Kidney epithelial cell (primary cell): ENCODE measurements around the gene FRRS1. TPM values are rescaled to one million over a fixed set of nuclear protein-coding genes. Genes with fewer than 3 reads are reported as not detected.

Experiments used
- DNase-seq: peaks from one replicate; pipeline ENCODE4 v3.0.0-alpha.2; 2010; ENCODE audit warnings: low read depth
- H3K27me3 ChIP-seq: 2 replicates; pipeline ENCODE4 v1.6.0; 2011; ENCODE audit warnings: low read length; ENCODE audit not compliant: control insufficient read depth, insufficient read depth
- H3K36me3 ChIP-seq: 2 replicates; pipeline ENCODE4 v1.5.1; 2011; ENCODE audit warnings: low read length; ENCODE audit not compliant: control insufficient read depth, insufficient read depth
- H3K4me3 ChIP-seq: 2 replicates; pipeline ENCODE4 v1.5.1; 2011; ENCODE audit warnings: low read depth, mild to moderate bottlenecking, control low read depth, low read length
- CTCF ChIP-seq: IDR thresholded peaks from 2 replicates; pipeline ENCODE4 v1.5.1; 2011; ENCODE audit warnings: mild to moderate bottlenecking, moderate library complexity, low read length, control low read depth, inconsistent platforms; ENCODE audit not compliant: insufficient read depth, poor library complexity, severe bottlenecking
- total RNA-seq: library from RNA; depleted of rRNA; stranded (reverse); fragments of >200 nt; gene quantifications from 2 replicates; pipeline ENCODE4 v1.2.3, GENCODE V29; 2015

Gene FRRS1
- total RNA-seq, 1 donor from 2014 or later: 2.7 TPM

DNA sequence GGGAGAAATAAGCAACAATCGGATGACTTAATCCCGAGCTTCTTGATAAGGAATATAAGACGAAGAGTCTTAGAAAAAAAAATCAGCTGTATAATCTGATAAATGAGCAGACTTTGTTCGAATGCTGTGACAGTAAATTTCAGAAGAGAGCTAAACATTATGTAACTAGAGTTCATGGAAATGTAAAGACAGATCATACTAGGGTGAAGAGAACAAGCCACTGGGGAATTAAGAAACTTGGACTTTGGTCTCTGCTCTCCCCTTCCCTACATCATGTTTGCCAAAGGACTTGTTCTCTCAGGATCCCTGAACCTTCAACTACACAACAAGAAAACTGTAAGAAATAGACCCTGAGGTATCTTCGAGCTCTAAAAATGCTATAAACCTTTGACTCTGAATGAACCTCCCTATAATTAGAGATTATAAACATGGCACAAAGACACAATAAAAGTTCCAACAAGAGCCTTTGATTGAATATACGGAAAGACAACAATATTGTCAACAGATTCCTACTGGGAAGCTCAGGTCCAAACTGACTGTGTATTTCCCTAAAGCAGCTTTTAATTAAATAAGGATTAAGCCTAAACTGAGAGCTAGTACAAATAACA is 27.5 kb downstream of the FRRS1 start:
- Histone ChIP-seq H3K27me3 (no peaks in the 10 kb centered on the region), H3K36me3 (no peaks in the 10 kb centered on the region), H3K4me3 (no peak overlapping the region)
- no peak for TF ChIP-seq CTCF
- no peak for DNase-seq

DNA sequence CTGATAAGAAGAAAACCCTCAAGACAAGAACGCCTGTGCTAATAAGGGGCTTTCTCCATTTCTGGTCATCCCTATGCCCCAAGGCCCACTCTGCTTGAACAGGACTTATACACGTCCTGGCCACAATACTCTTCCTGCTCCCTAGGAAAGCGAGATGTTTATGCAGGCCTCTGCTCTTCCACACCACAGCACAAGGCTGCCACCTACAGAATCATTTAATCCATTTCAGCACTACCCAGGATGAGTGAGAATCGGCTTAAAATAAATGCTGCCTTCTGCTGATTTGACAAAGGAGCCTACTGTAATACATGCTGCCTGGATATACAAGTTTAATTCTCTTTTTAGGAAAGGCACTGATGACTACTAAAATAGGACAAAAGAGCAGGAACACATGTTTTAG is 29.4 kb downstream of the FRRS1 start:
- no peak overlapping the region for H3K4me3 ChIP-seq
- no peaks in the 10 kb centered on the region for H3K36me3 ChIP-seq
- no peaks in the 10 kb centered on the region for H3K27me3 ChIP-seq
- peak; percentile 26 for DNase-seq
- TF ChIP-seq CTCF: peak; percentile 43

DNA sequence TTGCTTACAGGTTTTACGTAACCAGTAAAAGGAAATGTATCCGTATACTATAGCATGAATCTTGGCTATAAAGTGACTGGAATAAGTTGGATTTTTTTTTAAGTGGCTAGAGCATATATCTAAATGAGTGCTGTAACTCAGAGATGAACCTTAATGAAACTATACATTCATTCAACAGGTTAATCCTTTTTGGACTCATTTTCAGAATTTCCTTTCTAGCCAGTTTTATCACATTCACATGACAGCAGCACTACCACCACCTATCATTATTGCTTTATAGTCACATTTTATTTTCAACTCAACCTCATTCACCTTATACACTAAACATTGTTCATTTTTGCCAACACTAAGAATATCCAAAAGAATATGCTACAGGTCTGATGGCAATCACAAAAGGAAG is 30.6 kb downstream of the FRRS1 start:
- Histone ChIP-seq H3K4me3 (no peak overlapping the region), H3K36me3 (no peaks in the 10 kb centered on the region), H3K27me3 (no peaks in the 10 kb centered on the region)
- no peak for TF ChIP-seq CTCF
- no peak for DNase-seq

GRCh38 chr1:99731384-99731783 is 35.1 kb downstream of the FRRS1 start:
- no peak for TF ChIP-seq CTCF
- DNase-seq: no peak
- H3K36me3 ChIP-seq: no peaks in the 10 kb centered on the region
- no peaks in the 10 kb centered on the region for H3K27me3 ChIP-seq
- no peak overlapping the region for H3K4me3 ChIP-seq

- Histone ChIP-seq H3K36me3 (no peaks in the 10 kb centered on the region), H3K4me3 (no peak overlapping the region), H3K27me3 (no peaks in the 10 kb centered on the region)
- TF ChIP-seq CTCF: peak; percentile 32
- DNase-seq: no peak
Measured at GRCh38 chr1:99728494-99729235, 37.8 kb downstream of the FRRS1 start.
